GM18517 (cell line): ENCODE data around the gene C2orf72.
"Not testable (repeated sequence)": the region's sequence is repeated elsewhere in the genome, so short reads cannot be mapped to it uniquely, and the experiment has no call there.

Source experiments
- ATAC-seq: cut with Tn5 transposase; IDR thresholded peaks from one replicate; pipeline ENCODE4 v1.9.1; 2021; ENCODE audit warnings: mild to moderate bottlenecking, moderate library complexity; ENCODE audit not compliant: unreplicated experiment

The C2orf72 gene

GRCh38 chr2:231067531-231067930 lies 30.2 kb downstream of the C2orf72 start:
- ATAC-seq: not testable (repeated sequence)

GRCh38 chr2:231068525-231069222 lies 31.4 kb downstream of the C2orf72 start:
- ATAC-seq: no peak

GRCh38 chr2:231069379-231070054 lies 32.2 kb downstream of the C2orf72 start:
- ATAC-seq: no peak

- no peak for ATAC-seq
Observed at GRCh38 chr2:231084565-231084964, 47.2 kb downstream of the C2orf72 start.

- no peak for ATAC-seq
Observed at GRCh38 chr2:231088754-231089153, 51.4 kb downstream of the C2orf72 start.

GRCh38 chr2:231093933-231094332 lies 56.6 kb downstream of the C2orf72 start:
- no peak for ATAC-seq

- no peak for ATAC-seq
Observed at GRCh38 chr2:231094736-231095346, 57.5 kb downstream of the C2orf72 start.
